H9 (cell line): Measurements from ENCODE around the gene NEK7. TPM values are rescaled to one million over a fixed set of nuclear protein-coding genes. Genes with fewer than 3 reads are reported as not detected.

ENCODE experiments used
- DNase-seq: peaks from one replicate; pipeline ENCODE4 v3.0.0-alpha.2; 2017
- H2AFZ ChIP-seq: one replicate; pipeline ENCODE4 v1.6.1; 2013; ENCODE audit warnings: mild to moderate bottlenecking, low read length, control low read depth, moderate library complexity
- H2AK5ac ChIP-seq: 2 replicates; pipeline ENCODE4 v1.6.1; 2013; ENCODE audit warnings: low read length, control low read depth, mixed read lengths; ENCODE audit not compliant: insufficient read length
- H2BK120ac ChIP-seq: one replicate; pipeline ENCODE4 v1.6.1; 2013; ENCODE audit warnings: low read depth, mild to moderate bottlenecking, low read length, control low read depth, inconsistent platforms; ENCODE audit not compliant: poor library complexity, severe bottlenecking
- H2BK12ac ChIP-seq: 2 replicates; pipeline ENCODE4 v1.6.1; 2013; ENCODE audit warnings: low read length, control low read depth, mixed read lengths, low read depth; ENCODE audit not compliant: insufficient read length
- H2BK15ac ChIP-seq: 2 replicates; pipeline ENCODE4 v1.6.1; 2013; ENCODE audit warnings: low read depth, low read length, control low read depth
- H2BK20ac ChIP-seq: one replicate; pipeline ENCODE4 v1.6.1; 2013; ENCODE audit warnings: low read depth, mild to moderate bottlenecking, low read length, control low read depth, inconsistent platforms; ENCODE audit not compliant: poor library complexity, severe bottlenecking
- H2BK5ac ChIP-seq: 2 replicates; pipeline ENCODE4 v1.6.1; 2013; ENCODE audit warnings: low read length, control low read depth, mixed read lengths; ENCODE audit not compliant: insufficient read length
- H3K14ac ChIP-seq: 2 replicates; pipeline ENCODE4 v1.6.1; 2013; ENCODE audit warnings: low read length, control low read depth; ENCODE audit not compliant: insufficient read depth
- H3K18ac ChIP-seq: 2 replicates; pipeline ENCODE4 v1.6.1; 2013; ENCODE audit warnings: low read depth, mild to moderate bottlenecking, mixed read lengths, low read length, control low read depth; ENCODE audit not compliant: insufficient read length
- H3K23ac ChIP-seq: 2 replicates; pipeline ENCODE4 v1.6.1; 2013; ENCODE audit warnings: low read length, control low read depth, mixed read lengths, low read depth; ENCODE audit not compliant: insufficient read length
- H3K23me2 ChIP-seq: 2 replicates; pipeline ENCODE4 v1.6.1; 2013; ENCODE audit warnings: low read depth, mild to moderate bottlenecking, mixed read lengths, low read length, control low read depth; ENCODE audit not compliant: insufficient read length, poor library complexity, severe bottlenecking
- H3K27ac ChIP-seq: 2 replicates; pipeline ENCODE4 v1.5.1; 2013; ENCODE audit warnings: low read length, control low read depth, mixed read lengths, low read depth; ENCODE audit not compliant: insufficient read length
- H3K27me3 ChIP-seq: 2 replicates; pipeline ENCODE4 v1.6.1; 2013; ENCODE audit warnings: low read length, control low read depth, inconsistent platforms; ENCODE audit not compliant: insufficient read depth
- H3K4ac ChIP-seq: 2 replicates; pipeline ENCODE4 v1.6.1; 2013; ENCODE audit warnings: low read depth, mild to moderate bottlenecking, control low read depth, inconsistent platforms, low read length, moderate library complexity
- H3K4me1 ChIP-seq: 2 replicates; pipeline ENCODE4 v1.6.1; 2013; ENCODE audit warnings: low read length, control low read depth, inconsistent platforms; ENCODE audit not compliant: insufficient read depth
- H3K4me2 ChIP-seq: 2 replicates; pipeline ENCODE4 v1.6.1; 2013; ENCODE audit warnings: low read length, control low read depth, mixed read lengths; ENCODE audit not compliant: insufficient read length, insufficient read depth
- H3K56ac ChIP-seq: 2 replicates; pipeline ENCODE4 v1.6.1; 2013; ENCODE audit warnings: low read depth, mild to moderate bottlenecking, mixed read lengths, low read length, control low read depth; ENCODE audit not compliant: insufficient read length
- H3K79me1 ChIP-seq: 2 replicates; pipeline ENCODE4 v1.6.1; 2013; ENCODE audit warnings: low read depth, mild to moderate bottlenecking, moderate library complexity, low read length, control low read depth, inconsistent platforms; ENCODE audit not compliant: insufficient read depth, poor library complexity, severe bottlenecking
- H3K79me2 ChIP-seq: 2 replicates; pipeline ENCODE4 v1.6.1; 2013; ENCODE audit warnings: low read length, control low read depth, inconsistent platforms; ENCODE audit not compliant: insufficient read depth
- H3K9ac ChIP-seq: 2 replicates; pipeline ENCODE4 v1.6.1; 2013; ENCODE audit warnings: low read length, control low read depth, mixed read lengths; ENCODE audit not compliant: insufficient read length; ENCODE audit errors: extremely low read depth
- H3K9me3 ChIP-seq: one replicate; pipeline ENCODE4 v1.6.1; 2013; ENCODE audit warnings: low read depth, low read length, inconsistent platforms; ENCODE audit not compliant: control insufficient read depth
- H3T11ph ChIP-seq: one replicate; pipeline ENCODE4 v1.6.1; 2013; ENCODE audit warnings: mild to moderate bottlenecking, low read length, control low read depth, inconsistent platforms
- H4K20me1 ChIP-seq: one replicate; pipeline ENCODE4 v1.6.1; 2013; ENCODE audit not compliant: control insufficient read depth, insufficient read length, insufficient read depth
- H4K5ac ChIP-seq: 2 replicates; pipeline ENCODE4 v1.6.1; 2013; ENCODE audit warnings: low read depth, mild to moderate bottlenecking, mixed read lengths, low read length, control low read depth; ENCODE audit not compliant: insufficient read length
- H4K8ac ChIP-seq: replicated peaks from 2 replicates; pipeline ENCODE4 v1.6.1; 2013; ENCODE audit warnings: low read length, control low read depth, mixed read lengths, low read depth; ENCODE audit not compliant: insufficient read length
- H4K91ac ChIP-seq: 2 replicates; pipeline ENCODE4 v1.6.1; 2013; ENCODE audit warnings: low read depth, mild to moderate bottlenecking, moderate library complexity, mixed read lengths, low read length, control low read depth; ENCODE audit not compliant: insufficient read length
- H3K27ac Mint-ChIP-seq, 3 experiments: 2 replicates in 2 of 3; 3 replicates in 1 of 3; pipeline ENCODE4 v1.8.0; 2020 to 2021; ENCODE audit warnings: mixed read lengths in 3 of 3, mild to moderate bottlenecking in 1 of 3, moderate library complexity in 1 of 3
- H3K27me3 Mint-ChIP-seq: 2 replicates; pipeline ENCODE4 v1.8.0; 2021; ENCODE audit warnings: low read depth, mild to moderate bottlenecking, moderate library complexity, mixed read lengths
- H3K36me3 Mint-ChIP-seq, 3 experiments: 2 replicates in 2 of 3; 3 replicates in 1 of 3; pipeline ENCODE4 v1.8.0; 2020 to 2021; ENCODE audit warnings: low read depth in 3 of 3, mixed read lengths in 3 of 3; ENCODE audit not compliant: insufficient read depth in 1 of 3
- H3K4me1 Mint-ChIP-seq, 2 experiments: 2 replicates each; pipeline ENCODE4 v1.8.0; 2020; ENCODE audit warnings: mixed read lengths in 2 of 2
- H3K4me3 Mint-ChIP-seq, 2 experiments: 2 replicates in 1 of 2; 3 replicates in 1 of 2; pipeline ENCODE4 v1.8.0; 2020 to 2021; ENCODE audit warnings: mild to moderate bottlenecking in 2 of 2, mixed read lengths in 2 of 2, moderate library complexity in 1 of 2
- H3K9me3 Mint-ChIP-seq, 2 experiments: 2 replicates in 1 of 2; 3 replicates in 1 of 2; pipeline ENCODE4 v1.8.0; 2020; ENCODE audit warnings: mild to moderate bottlenecking in 2 of 2, mixed read lengths in 2 of 2, moderate library complexity in 1 of 2
- CTCF ChIP-seq: fragments of 200-600 bp; sonication (generic); conservative IDR thresholded peaks from 3 replicates; pipeline ENCODE4 v1.8.0; 2021; ENCODE audit warnings: antibody characterized with exemption, mild to moderate bottlenecking
- WGBS: extraction: QIAGEN DNeasy Blood & Tissue Kit; methylation state at CpG from one replicate; pipeline ENCODE4 v1.1.7; 2013; ENCODE audit warnings: missing lambda C conversion rate, low lambda C conversion rate, mixed read lengths; ENCODE audit not compliant: insufficient read length; ENCODE audit errors: extremely low coverage; 5-methylcytosine and 5-hydroxymethylcytosine counted together
- total RNA-seq: library from RNA; stranded (reverse); gene quantifications from 2 replicates; pipeline ENCODE4 v1.2.1, GENCODE V29; 2021

Gene NEK7
- total RNA-seq, 1 experiment from 2014 or later, result 9.6 TPM

DNA sequence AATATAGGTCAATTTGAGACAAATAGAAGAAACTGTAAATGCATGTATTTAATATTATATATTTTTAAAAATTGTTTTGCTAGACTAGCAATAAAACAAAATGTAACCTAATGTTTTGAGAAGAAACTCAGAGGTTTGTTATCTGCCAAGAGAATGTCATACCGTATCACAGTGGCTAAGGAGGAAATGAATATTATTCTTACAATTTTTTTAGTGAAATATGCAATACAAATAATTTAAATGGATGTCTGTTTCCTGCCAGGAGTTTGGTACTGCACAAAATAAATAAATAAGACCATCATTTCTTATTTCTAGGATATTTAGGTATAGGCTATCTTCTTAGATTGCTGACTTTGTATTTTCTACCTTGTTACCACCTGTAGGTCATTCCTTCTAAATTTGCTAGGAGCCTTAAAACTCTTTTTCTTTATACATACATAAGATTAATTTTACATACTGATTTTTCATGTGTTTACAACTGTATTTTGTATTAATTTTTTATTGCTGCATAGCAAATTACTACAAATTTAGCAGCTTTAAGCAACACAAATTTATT, 113.6 kb downstream of the NEK7 start:
- Histone ChIP-seq H2BK15ac (no peak overlapping the region), H3K9ac (no peak overlapping the region), H3K4me2 (no peak overlapping the region), H2BK5ac (no peak overlapping the region), H3K9me3 (no peaks in the 10 kb centered on the region), H4K20me1 (no peaks in the 10 kb centered on the region), H4K5ac (no peak overlapping the region), H3K4me1 (no peaks in the 10 kb centered on the region), H3K56ac (no peak overlapping the region), H3K79me1 (no peaks in the 10 kb centered on the region), H3K14ac (no peak overlapping the region), H2AK5ac (no peak overlapping the region), H3T11ph (no peak overlapping the region), H2AFZ (no peak overlapping the region), H3K23ac (no peak overlapping the region), H3K79me2 (no peaks in the 10 kb centered on the region), H4K8ac (no peak overlapping the region), H4K91ac (no peak overlapping the region), H3K27me3 (no peaks in the 10 kb centered on the region), H3K27ac (no peak overlapping the region), H3K23me2 (no peaks in the 10 kb centered on the region), H3K18ac (no peak overlapping the region), H2BK20ac (no peak overlapping the region), H2BK12ac (no peak overlapping the region), H3K4ac (no peak overlapping the region), H2BK120ac (no peak overlapping the region)
- Mint-ChIP-seq H3K27ac (no peak overlapping the region), H3K4me1 (no peaks in the 10 kb centered on the region), H3K36me3 (no peaks in the 10 kb centered on the region), H3K27me3 (no peaks in the 10 kb centered on the region), H3K4me3 (no peak overlapping the region), H3K9me3 (no peaks in the 10 kb centered on the region)
- no CpG with 5 or more reads among the region's 1 CpG for WGBS
- TF ChIP-seq CTCF, result no peak
- no peak for DNase-seq
